ENCODE measurements around the gene MT1B. TPM values are rescaled to one million over a fixed set of nuclear protein-coding genes. Genes with fewer than 3 reads are reported as not detected.
A peak's percentile ranks its signal among the peaks of the same experiment; 100 is the strongest.

MT1B gene
- total RNA-seq, 1 experiment from 2014 or later = not detected

DNA sequence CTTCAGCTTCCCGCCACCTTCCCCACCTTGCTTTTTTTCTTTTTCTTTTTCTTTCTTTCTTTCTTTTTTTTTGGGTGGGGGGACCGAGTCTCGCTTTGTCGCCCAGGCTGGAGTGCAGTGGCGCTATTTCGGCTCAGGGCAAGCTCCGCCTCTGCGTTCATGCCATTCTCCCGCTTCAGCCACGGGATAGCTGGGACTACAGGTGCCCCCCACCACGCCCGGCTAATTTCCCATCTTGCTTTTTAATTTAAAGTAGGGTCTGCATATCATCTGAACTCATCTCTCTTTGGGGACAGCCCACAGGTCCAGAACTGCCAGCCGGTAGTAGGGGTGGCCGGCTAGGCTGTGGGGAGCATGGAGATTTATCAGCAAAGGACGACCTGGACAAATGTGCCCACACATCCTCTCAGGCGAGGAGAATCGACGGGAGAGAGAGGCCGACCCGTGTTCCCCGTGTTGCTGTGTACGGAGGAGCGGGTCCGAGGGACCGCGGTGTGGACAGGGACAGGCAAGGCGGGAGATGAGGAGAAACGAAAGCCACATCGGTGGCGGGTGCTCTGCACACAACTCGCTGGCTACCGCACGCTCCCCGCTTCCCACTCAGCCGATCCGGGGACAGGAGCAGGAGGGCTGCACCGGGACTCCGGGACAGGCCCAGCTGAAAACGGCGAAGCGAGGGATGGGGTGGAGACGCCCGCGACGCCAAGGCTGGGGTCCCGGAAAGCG is 16.8 kb upstream of the MT1B start:
- DNase-seq = peak; percentile 40
- H3K4me1 ChIP-seq (ENCODE audit: insufficient read depth, low read length) = no peaks in the 10 kb centered on the region
- TF ChIP-seq, protein P1, sequence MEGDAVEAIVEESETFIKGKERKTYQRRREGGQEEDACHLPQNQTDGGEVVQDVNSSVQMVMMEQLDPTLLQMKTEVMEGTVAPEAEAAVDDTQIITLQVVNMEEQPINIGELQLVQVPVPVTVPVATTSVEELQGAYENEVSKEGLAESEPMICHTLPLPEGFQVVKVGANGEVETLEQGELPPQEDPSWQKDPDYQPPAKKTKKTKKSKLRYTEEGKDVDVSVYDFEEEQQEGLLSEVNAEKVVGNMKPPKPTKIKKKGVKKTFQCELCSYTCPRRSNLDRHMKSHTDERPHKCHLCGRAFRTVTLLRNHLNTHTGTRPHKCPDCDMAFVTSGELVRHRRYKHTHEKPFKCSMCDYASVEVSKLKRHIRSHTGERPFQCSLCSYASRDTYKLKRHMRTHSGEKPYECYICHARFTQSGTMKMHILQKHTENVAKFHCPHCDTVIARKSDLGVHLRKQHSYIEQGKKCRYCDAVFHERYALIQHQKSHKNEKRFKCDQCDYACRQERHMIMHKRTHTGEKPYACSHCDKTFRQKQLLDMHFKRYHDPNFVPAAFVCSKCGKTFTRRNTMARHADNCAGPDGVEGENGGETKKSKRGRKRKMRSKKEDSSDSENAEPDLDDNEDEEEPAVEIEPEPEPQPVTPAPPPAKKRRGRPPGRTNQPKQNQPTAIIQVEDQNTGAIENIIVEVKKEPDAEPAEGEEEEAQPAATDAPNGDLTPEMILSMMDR (conservative IDR thresholded peaks at IDR 0.05) = no peak
- no peak overlapping the region for H4K91ac ChIP-seq (ENCODE audit: insufficient read length, low read depth, low read length)
- no peaks in the 10 kb centered on the region for H3K9me3 ChIP-seq (ENCODE audit: control insufficient read depth, low read depth, low read length)
- peak overlapping the region; percentile 60 for H3K4me2 ChIP-seq (ENCODE audit: insufficient read depth, insufficient read length, low read length)
- no peak overlapping the region for H2AFZ ChIP-seq (ENCODE audit: low read length)
- H4K5ac ChIP-seq (ENCODE audit: insufficient read length, low read depth, low read length) = no peak overlapping the region
- H4K20me1 ChIP-seq (ENCODE audit: control insufficient read depth, insufficient read depth, insufficient read length) = no peaks in the 10 kb centered on the region
- WGBS (ENCODE audit: extremely low coverage, insufficient read length, low lambda C conversion rate) = no CpG with 5 or more reads among the region's 47 CpGs
- no peak overlapping the region for H3K14ac ChIP-seq (ENCODE audit: insufficient read depth, low read length)
- no peak overlapping the region for H3K9ac ChIP-seq (ENCODE audit: extremely low read depth, insufficient read length, low read length)
- peaks cover 99% of the 10 kb centered on the region for H3K27me3 ChIP-seq (ENCODE audit: insufficient read depth, low read length)
- H3K4ac ChIP-seq (ENCODE audit: low read depth, low read length) = no peak overlapping the region
- H2BK20ac ChIP-seq (ENCODE audit: low read depth, low read length, poor library complexity, severe bottlenecking) = no peak overlapping the region
- Mint-ChIP-seq H3K4me1 (peaks cover 18 to 36% of the 10 kb centered on the region in 2 experiments), H3K27me3 (ENCODE audit: low read depth) (peaks cover 100% of the 10 kb centered on the region), H3K4me3 (peak overlapping the region; percentile 43 to 81), H3K36me3 (ENCODE audit: insufficient read depth in 1 of 3, low read depth in 3 of 3) (no peaks in the 10 kb centered on the region; a peak in 1 of 7 replicates), H3K9me3 (peaks cover 0 to 12% of the 10 kb centered on the region in 2 experiments; a peak in 2 of 5 replicates), H3K27ac (no peak overlapping the region)
- no peak overlapping the region for H2BK5ac ChIP-seq (ENCODE audit: insufficient read length, low read length)
- no peaks in the 10 kb centered on the region for H3K79me1 ChIP-seq (ENCODE audit: insufficient read depth, low read depth, low read length, poor library complexity, severe bottlenecking)
- H2BK15ac ChIP-seq (ENCODE audit: low read depth, low read length) = no peak overlapping the region
- H2BK120ac ChIP-seq (ENCODE audit: low read depth, low read length, poor library complexity, severe bottlenecking) = no peak overlapping the region
- no peaks in the 10 kb centered on the region for H3K79me2 ChIP-seq (ENCODE audit: insufficient read depth, low read length)
- peaks cover 13% of the 10 kb centered on the region for H3K23me2 ChIP-seq (ENCODE audit: insufficient read length, low read depth, low read length, poor library complexity, severe bottlenecking)
- H4K8ac ChIP-seq (replicated peaks; ENCODE audit: insufficient read length, low read depth, low read length) = no peak overlapping the region
- no peak overlapping the region for H3K27ac ChIP-seq (ENCODE audit: insufficient read length, low read depth, low read length)
- H3K56ac ChIP-seq (ENCODE audit: insufficient read length, low read depth, low read length) = no peak overlapping the region
- no peak overlapping the region for H2AK5ac ChIP-seq (ENCODE audit: insufficient read length, low read length)
- no peak overlapping the region for H3K23ac ChIP-seq (ENCODE audit: insufficient read length, low read depth, low read length)
- H2BK12ac ChIP-seq (ENCODE audit: insufficient read length, low read depth, low read length) = no peak overlapping the region
- no peak overlapping the region for H3T11ph ChIP-seq (ENCODE audit: low read length)
- no peak overlapping the region for H3K18ac ChIP-seq (ENCODE audit: insufficient read length, low read depth, low read length)

Data from H9 (cell line).